SU-DHL-6 (cell line): Measurements from ENCODE around the gene CELSR1.

Experiments used
- CTCF ChIP-seq: fragments of 200-600 bp; sonication (generic); IDR thresholded peaks from one replicate; pipeline ENCODE4 v1.5.1; 2017; ENCODE audit warnings: antibody characterized with exemption, mild to moderate bottlenecking, low read length, moderate library complexity; ENCODE audit not compliant: insufficient read depth, poor library complexity, severe bottlenecking
- EZH2phosphoT487 ChIP-seq: fragments of 200-600 bp; sonication (generic), shearing (Covaris generic); conservative IDR thresholded peaks from 2 replicates; pipeline ENCODE4 v1.6.1; 2018; ENCODE audit warnings: mild to moderate bottlenecking, antibody characterized with exemption, low read length, moderate library complexity, mixed read lengths

DNA sequence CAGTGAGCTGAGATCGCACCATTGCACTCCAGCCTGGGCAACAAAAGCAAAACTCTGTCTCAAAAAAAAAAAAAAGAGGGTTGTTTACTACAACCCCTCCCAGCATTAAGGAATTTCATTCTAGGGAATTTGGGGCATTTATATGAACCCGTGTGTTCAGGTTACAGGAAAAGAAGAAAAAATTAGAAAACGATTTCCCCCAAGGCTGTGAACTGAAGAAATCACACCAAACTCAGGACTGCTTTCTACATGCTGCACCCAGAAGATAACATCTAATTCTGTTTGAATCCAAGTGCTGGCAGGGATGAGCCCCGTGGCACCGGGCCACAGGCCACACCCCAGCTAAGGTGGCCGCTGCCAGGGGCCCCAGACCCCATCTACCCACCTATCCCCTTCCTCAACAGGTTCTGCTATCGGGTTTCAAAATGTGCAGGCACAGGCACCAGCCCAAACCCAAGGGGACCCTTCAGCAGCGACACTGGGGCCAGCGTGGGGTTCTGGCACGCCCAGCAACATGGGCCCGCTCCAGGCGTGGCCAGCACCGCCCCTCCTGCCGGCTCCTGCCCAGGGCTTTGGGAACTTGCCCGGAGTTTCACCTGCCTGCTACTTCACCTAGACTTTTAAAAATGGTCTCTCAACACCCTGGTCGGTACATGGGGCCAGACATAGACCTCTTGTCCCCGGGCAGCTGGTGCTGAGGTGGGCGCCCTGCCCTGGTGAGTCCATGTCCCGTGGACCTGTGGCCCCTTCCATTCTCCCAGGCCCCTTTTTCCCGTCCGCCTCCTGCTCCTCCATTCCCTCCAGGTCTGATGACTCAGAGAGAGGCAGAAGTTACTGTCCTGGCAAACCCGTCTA lies 11.8 kb downstream of the CELSR1 start:
- TF ChIP-seq CTCF (no peak), EZH2phosphoT487 (no peak)
